Bone marrow (tissue), 2 donors: ENCODE results near the gene DGCR8.

Source experiments
- DNase-seq, 2 donors: peaks; one replicate each; lab custom pipeline; 2025; lab: John Stamatoyannopoulos, UW

DGCR8 gene

GRCh38 chr22:20090730-20091240, 10.7 kb downstream of the DGCR8 start:
- no peak for DNase-seq

GRCh38 chr22:20091690-20092476, 11.8 kb downstream of the DGCR8 start:
- no peak for DNase-seq

- DNase-seq = no peak
Measured at GRCh38 chr22:20092477-20092854, 12.4 kb downstream of the DGCR8 start.

GRCh38 chr22:20093418-20094196, 13.6 kb downstream of the DGCR8 start:
- no peak for DNase-seq

GRCh38 chr22:20094197-20094807, 14.3 kb downstream of the DGCR8 start:
- no peak for DNase-seq

- DNase-seq = no peak
Measured at GRCh38 chr22:20095521-20095920, 15.5 kb downstream of the DGCR8 start.

GRCh38 chr22:20096574-20097420, 16.8 kb downstream of the DGCR8 start:
- DNase-seq = no peak

- no peak for DNase-seq
Measured at GRCh38 chr22:20099099-20099711, 19.2 kb downstream of the DGCR8 start.

GRCh38 chr22:20101638-20102037, 21.6 kb downstream of the DGCR8 start:
- no peak for DNase-seq

- DNase-seq = no peak
Measured at GRCh38 chr22:20102203-20102780, 22.3 kb downstream of the DGCR8 start.

GRCh38 chr22:20105456-20106204, 25.6 kb downstream of the DGCR8 start:
- no peak for DNase-seq

- DNase-seq = no peak
Measured at GRCh38 chr22:20106205-20106848, 26.3 kb downstream of the DGCR8 start.

- DNase-seq = no peak
Measured at GRCh38 chr22:20106849-20107237, 26.8 kb downstream of the DGCR8 start.

GRCh38 chr22:20107471-20107901, 27.4 kb downstream of the DGCR8 start:
- no peak for DNase-seq

GRCh38 chr22:20107951-20108756, 28.1 kb downstream of the DGCR8 start:
- no peak for DNase-seq

GRCh38 chr22:20108757-20109230, 28.8 kb downstream of the DGCR8 start:
- no peak for DNase-seq

- no peak for DNase-seq
Measured at GRCh38 chr22:20109411-20110358, 29.6 kb downstream of the DGCR8 start.
